Activated gamma-delta T cell treated with anti-CD3 and anti-CD28 coated beads, Interleukin-2, amount 50 U/mL, for 16 hours (primary cell): Measurements from ENCODE around the gene ZNF229.
"Not testable (repeated sequence)": the region's sequence is repeated elsewhere in the genome, so short reads cannot be mapped to it uniquely, and the experiment has no call there.

Source experiments
- DNase-seq: peaks from one replicate; pipeline ENCODE4 v3.0.0-alpha.2; 2020; ENCODE audit warnings: low read depth

Gene ZNF229

GRCh38 chr19:44447916-44448674 is at the start of gene ZNF229:
TSS of gene ZNF229 (minus strand) at chr19:44448472. CDS start at chr19:44442847, 5,625 bp downstream.
- peak; percentile 38 for DNase-seq

GRCh38 chr19:44496711-44497110 is 48.4 kb upstream of the ZNF229 start:
- DNase-seq: no peak

- no peak for DNase-seq
Observed at GRCh38 chr19:44476559-44477408, 28.5 kb upstream of the ZNF229 start.

- not testable (repeated sequence) for DNase-seq
Observed at GRCh38 chr19:44468730-44469129, 20.5 kb upstream of the ZNF229 start.

- DNase-seq: not testable (repeated sequence)
Observed at GRCh38 chr19:44462600-44463286, 14.5 kb upstream of the ZNF229 start.

- not testable (repeated sequence) for DNase-seq
Observed at GRCh38 chr19:44456016-44456415, 7.7 kb upstream of the ZNF229 start.

- no peak for DNase-seq
Observed at GRCh38 chr19:44455100-44455499, 6.8 kb upstream of the ZNF229 start.

GRCh38 chr19:44452367-44452766 is 4.1 kb upstream of the ZNF229 start:
- DNase-seq: no peak

- no peak for DNase-seq
Observed at GRCh38 chr19:44451687-44452086, 3.4 kb upstream of the ZNF229 start.

GRCh38 chr19:44438441-44438840 is 9.8 kb downstream of the ZNF229 start:
- no peak for DNase-seq

GRCh38 chr19:44435441-44435840 is 12.8 kb downstream of the ZNF229 start:
- no peak for DNase-seq

GRCh38 chr19:44430956-44431355 is 17.3 kb downstream of the ZNF229 start:
- no peak for DNase-seq

- not testable (repeated sequence) for DNase-seq
Observed at GRCh38 chr19:44415553-44415952, 32.7 kb downstream of the ZNF229 start.

GRCh38 chr19:44401139-44402115 is 46.8 kb downstream of the ZNF229 start, which contains the start of gene ZNF285:
TSS of gene ZNF285 (minus strand) at chr19:44401608. CDS start at chr19:44397213, 4,395 bp downstream.
- DNase-seq: peak; percentile 63

GRCh38 chr19:44389268-44389667 is 59.0 kb downstream of the ZNF229 start:
- not testable (repeated sequence) for DNase-seq
